OCI-LY3 (cell line): ENCODE data around the gene GEMIN5.

Experiments
- H2AFZ ChIP-seq: fragments of 200-600, 300-600 bp; shearing (Covaris generic); 2 replicates; pipeline ENCODE4 v1.6.0; 2014; ENCODE audit warnings: antibody characterized with exemption, low read depth, low read length
- H3K27ac ChIP-seq: fragments of 200-600, 300-600 bp; sonication (generic); 2 replicates; pipeline ENCODE4 v1.5.1; 2014; ENCODE audit warnings: mild to moderate bottlenecking, low read length, moderate library complexity, mixed read lengths
- H3K27me3 ChIP-seq: fragments of 200-600, 300-600 bp; sonication (generic); 2 replicates; pipeline ENCODE4 v1.6.1; 2014; ENCODE audit warnings: low read depth, low read length, mixed read lengths
- H3K36me3 ChIP-seq: fragments of 200-600, 300-600 bp; sonication (generic); replicated peaks from 2 replicates; pipeline ENCODE3; 2014; ENCODE audit warnings: low read depth, low read length, mixed read lengths
- H3K4me1 ChIP-seq: fragments of 300-600, 200-600 bp; sonication (generic); 2 replicates; pipeline ENCODE4 v1.6.1; 2014; ENCODE audit warnings: low read length, mixed read lengths
- H3K4me2 ChIP-seq: fragments of 200-600, 300-600 bp; sonication (generic); 2 replicates; pipeline ENCODE4 v1.6.1; 2014; ENCODE audit warnings: low read length, mixed read lengths
- H3K4me3 ChIP-seq: fragments of 300-600, 200-600 bp; sonication (generic); 2 replicates; pipeline ENCODE4 v1.5.1; 2014; ENCODE audit warnings: antibody characterized with exemption, mild to moderate bottlenecking, low read length, moderate library complexity
- H3K79me2 ChIP-seq: fragments of 300-600, 200-600 bp; shearing (Covaris generic); 2 replicates; pipeline ENCODE4 v1.6.1; 2014; ENCODE audit warnings: mild to moderate bottlenecking, low read length, mixed read lengths
- H3K9ac ChIP-seq: fragments of 300-600, 200-600 bp; shearing (Covaris generic); 2 replicates; pipeline ENCODE4 v1.6.0; 2014; ENCODE audit warnings: mild to moderate bottlenecking, low read length, moderate library complexity
- H3K9me3 ChIP-seq: fragments of 200-600, 300-600 bp; shearing (Covaris generic); 2 replicates; pipeline ENCODE4 v1.6.1; 2014; ENCODE audit warnings: low read length, mixed read lengths; ENCODE audit not compliant: insufficient read depth
- H4K20me1 ChIP-seq: fragments of 200-600, 300-600 bp; sonication (generic); 2 replicates; pipeline ENCODE4 v1.6.1; 2016; ENCODE audit warnings: low read length, mixed read lengths; ENCODE audit not compliant: insufficient read depth
- EZH2phosphoT487 ChIP-seq: fragments of 200-600 bp; shearing (Covaris generic); IDR thresholded peaks from 2 replicates; pipeline ENCODE4 v1.6.1; 2018; ENCODE audit warnings: antibody characterized with exemption, mixed run types, low read depth
- TF ChIP-seq, protein P1 (sequence below): fragments of 200-600, 300-600 bp; sonication (generic); IDR thresholded peaks from 2 replicates; pipeline ENCODE4 v1.5.1; 2014; ENCODE audit warnings: antibody characterized with exemption, low read length, low read depth

The GEMIN5 gene

GRCh38 chr5:154851351-154851750, 86.7 kb downstream of the GEMIN5 start:
- Histone ChIP-seq H4K20me1 (no peaks in the 10 kb centered on the region), H3K36me3 (no peaks in the 10 kb centered on the region), H3K4me3 (no peak overlapping the region), H3K27ac (no peak overlapping the region), H2AFZ (no peak overlapping the region), H3K9me3 (no peaks in the 10 kb centered on the region), H3K27me3 (no peaks in the 10 kb centered on the region), H3K9ac (no peak overlapping the region), H3K79me2 (no peaks in the 10 kb centered on the region), H3K4me2 (no peak overlapping the region), H3K4me1 (no peaks in the 10 kb centered on the region)
- TF ChIP-seq EZH2phosphoT487, result no peak
- TF ChIP-seq, protein P1, sequence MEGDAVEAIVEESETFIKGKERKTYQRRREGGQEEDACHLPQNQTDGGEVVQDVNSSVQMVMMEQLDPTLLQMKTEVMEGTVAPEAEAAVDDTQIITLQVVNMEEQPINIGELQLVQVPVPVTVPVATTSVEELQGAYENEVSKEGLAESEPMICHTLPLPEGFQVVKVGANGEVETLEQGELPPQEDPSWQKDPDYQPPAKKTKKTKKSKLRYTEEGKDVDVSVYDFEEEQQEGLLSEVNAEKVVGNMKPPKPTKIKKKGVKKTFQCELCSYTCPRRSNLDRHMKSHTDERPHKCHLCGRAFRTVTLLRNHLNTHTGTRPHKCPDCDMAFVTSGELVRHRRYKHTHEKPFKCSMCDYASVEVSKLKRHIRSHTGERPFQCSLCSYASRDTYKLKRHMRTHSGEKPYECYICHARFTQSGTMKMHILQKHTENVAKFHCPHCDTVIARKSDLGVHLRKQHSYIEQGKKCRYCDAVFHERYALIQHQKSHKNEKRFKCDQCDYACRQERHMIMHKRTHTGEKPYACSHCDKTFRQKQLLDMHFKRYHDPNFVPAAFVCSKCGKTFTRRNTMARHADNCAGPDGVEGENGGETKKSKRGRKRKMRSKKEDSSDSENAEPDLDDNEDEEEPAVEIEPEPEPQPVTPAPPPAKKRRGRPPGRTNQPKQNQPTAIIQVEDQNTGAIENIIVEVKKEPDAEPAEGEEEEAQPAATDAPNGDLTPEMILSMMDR, result no peak

DNA sequence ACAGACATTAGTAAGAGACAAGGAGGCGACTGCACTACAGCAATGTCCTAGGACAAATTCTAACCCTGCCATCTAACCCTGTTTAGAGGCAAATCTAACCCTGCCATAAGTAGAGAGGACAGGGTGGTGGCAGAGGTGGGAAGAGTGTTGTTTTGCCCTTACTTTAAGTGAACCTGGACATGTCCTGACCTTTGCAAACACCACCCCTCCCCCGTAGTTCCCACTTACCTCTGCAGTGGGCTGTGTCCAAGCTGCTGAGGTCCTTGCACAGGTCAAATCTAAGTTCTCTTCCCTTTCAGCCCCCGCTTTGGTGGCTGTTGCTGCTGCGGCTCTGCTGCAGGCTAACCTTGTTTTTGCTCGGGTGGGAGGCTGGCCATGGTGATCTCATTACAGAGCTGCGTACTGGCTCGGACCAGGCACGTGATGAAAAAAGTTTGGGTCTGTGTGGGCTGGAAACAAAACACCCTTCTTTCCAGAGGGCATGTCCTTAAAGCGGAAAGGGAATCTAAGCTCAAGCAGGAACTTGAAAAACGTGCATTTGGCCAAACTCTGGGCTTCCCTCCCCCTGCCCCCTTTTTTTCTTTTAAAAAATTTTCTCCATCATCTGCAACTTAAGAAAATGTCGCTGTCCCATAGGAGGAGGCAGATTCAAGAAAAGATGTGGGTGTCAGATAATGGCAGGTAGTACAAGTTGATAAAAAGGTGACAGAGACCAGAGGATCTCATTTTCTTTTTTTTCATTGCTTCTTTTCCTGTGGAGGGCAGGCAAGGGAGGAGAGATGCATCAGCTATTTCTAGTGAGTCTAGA, 87.6 kb downstream of the GEMIN5 start, which contains the start of gene FAXDC2:
Gene FAXDC2 (minus strand): TSS at position 349 of the 808 bp plus-strand sequence. CDS start 12,425 bp downstream, outside the sequence.
- Histone ChIP-seq H3K4me2 (no peak within 1 kb of the TSS), H3K9me3 (no peaks in the 10 kb centered on the region), H3K9ac (no peak within 1 kb of the TSS), H3K27me3 (no peaks in the 10 kb centered on the region), H3K27ac (no peak within 1 kb of the TSS), H3K4me3 (no peak within 1 kb of the TSS), H3K4me1 (no peaks in the 10 kb centered on the region), H3K79me2 (no peaks in the 10 kb centered on the region), H2AFZ (no peak within 1 kb of the TSS), H3K36me3 (no peaks in the 10 kb centered on the region), H4K20me1 (no peaks in the 10 kb centered on the region)
- TF ChIP-seq, protein P1, result no peak
- TF ChIP-seq EZH2phosphoT487, result no peak

GRCh38 chr5:154849791-154850201, 88.2 kb downstream of the GEMIN5 start:
- Histone ChIP-seq H3K4me1 (no peaks in the 10 kb centered on the region), H2AFZ (no peak overlapping the region), H3K4me3 (no peak overlapping the region), H3K9me3 (no peaks in the 10 kb centered on the region), H4K20me1 (no peaks in the 10 kb centered on the region), H3K9ac (no peak overlapping the region), H3K27ac (no peak overlapping the region), H3K36me3 (no peaks in the 10 kb centered on the region), H3K79me2 (no peaks in the 10 kb centered on the region), H3K4me2 (no peak overlapping the region), H3K27me3 (no peaks in the 10 kb centered on the region)
- no peak for TF ChIP-seq EZH2phosphoT487
- TF ChIP-seq, protein P1, result no peak

- Histone ChIP-seq H3K4me1 (no peaks in the 10 kb centered on the region), H3K27me3 (no peaks in the 10 kb centered on the region), H3K9ac (no peak overlapping the region), H3K79me2 (no peaks in the 10 kb centered on the region), H3K4me3 (no peak overlapping the region), H4K20me1 (no peaks in the 10 kb centered on the region), H3K4me2 (no peak overlapping the region), H3K36me3 (no peaks in the 10 kb centered on the region), H2AFZ (no peak overlapping the region), H3K9me3 (no peaks in the 10 kb centered on the region), H3K27ac (no peak overlapping the region)
- TF ChIP-seq EZH2phosphoT487, result no peak
- TF ChIP-seq, protein P1, result no peak
Observed at GRCh38 chr5:154849264-154849785, 88.7 kb downstream of the GEMIN5 start.
